HG03342 (cell line): ENCODE data around the gene SRRM5.
"Not testable (repeated sequence)": the region's sequence is repeated elsewhere in the genome, so short reads cannot be mapped to it uniquely, and the experiment has no call there.

ENCODE experiments used
- ATAC-seq: cut with Tn5 transposase; IDR thresholded peaks from one replicate; pipeline ENCODE4 v1.9.1; 2021; ENCODE audit warnings: mild to moderate bottlenecking, moderate library complexity; ENCODE audit not compliant: unreplicated experiment

The SRRM5 gene

GRCh38 chr19:43589678-43590077 lies 22.2 kb upstream of the SRRM5 start:
- ATAC-seq, result no peak

GRCh38 chr19:43591904-43592772 lies 19.8 kb upstream of the SRRM5 start:
- no peak for ATAC-seq

- no peak for ATAC-seq
Measured at GRCh38 chr19:43592800-43593350, 19.0 kb upstream of the SRRM5 start.

DNA sequence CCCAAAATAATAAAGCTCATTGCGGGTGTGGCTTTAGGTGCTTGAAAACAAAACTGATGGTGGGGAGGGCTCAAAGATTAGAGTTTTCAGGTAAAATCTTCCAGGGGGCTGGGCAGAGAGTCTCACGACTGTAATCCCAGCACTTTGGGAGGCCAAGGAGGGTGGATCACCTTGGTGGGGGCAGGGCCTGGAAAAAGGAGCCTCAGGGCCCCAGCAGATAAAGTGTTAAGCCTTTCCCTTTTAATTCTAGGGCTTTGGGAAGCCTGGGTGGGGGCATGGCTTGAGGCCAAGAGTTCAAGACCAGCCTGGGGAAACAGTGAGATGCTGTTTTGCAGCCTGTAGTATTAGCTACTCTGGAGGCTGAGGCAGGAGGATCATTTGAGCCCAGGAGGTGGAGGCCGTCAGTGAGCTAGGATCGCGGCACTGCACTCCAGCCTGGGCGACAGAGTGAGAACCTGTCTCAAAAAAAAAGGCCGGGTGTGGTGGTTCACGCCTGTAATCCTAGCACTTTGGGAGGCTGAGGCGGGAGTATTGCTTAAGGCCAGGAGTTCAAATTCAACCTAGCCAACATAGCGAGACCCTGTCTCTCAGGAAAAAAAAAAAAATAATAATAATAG lies 17.7 kb upstream of the SRRM5 start:
- ATAC-seq, result no peak

GRCh38 chr19:43594710-43595604 lies 16.9 kb upstream of the SRRM5 start:
- peak; percentile 24 for ATAC-seq

DNA sequence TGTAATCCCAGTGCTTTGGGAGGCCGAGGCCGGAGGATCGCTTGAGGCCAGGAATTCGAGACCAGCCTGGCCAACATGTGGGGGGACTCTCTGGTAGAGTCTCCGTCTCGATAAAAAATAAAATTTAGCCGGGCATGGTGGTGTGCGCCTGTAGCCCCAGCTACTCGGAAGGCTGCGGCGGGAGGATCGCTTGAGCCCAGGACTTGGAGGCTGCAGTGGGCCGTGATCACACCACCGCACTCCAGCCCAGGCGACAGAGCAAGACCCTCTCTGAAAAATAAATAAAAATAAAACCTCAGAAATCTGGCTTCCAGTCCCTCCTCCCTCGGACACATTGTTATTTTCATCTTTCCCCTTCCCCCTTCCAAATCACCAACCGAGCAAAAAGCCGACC lies 16.3 kb upstream of the SRRM5 start:
- peak; percentile 0 for ATAC-seq

GRCh38 chr19:43595999-43596841 lies 15.7 kb upstream of the SRRM5 start, which contains the start of the genes IRGQ and ZNF576:
Gene IRGQ (minus strand): TSS chr19:43596134. CDS start chr19:43595338, 796 bp downstream.
Gene ZNF576 (plus strand): TSS chr19:43596595. CDS start chr19:43597109, 514 bp downstream.
- ATAC-seq, result peak; percentile 71

DNA sequence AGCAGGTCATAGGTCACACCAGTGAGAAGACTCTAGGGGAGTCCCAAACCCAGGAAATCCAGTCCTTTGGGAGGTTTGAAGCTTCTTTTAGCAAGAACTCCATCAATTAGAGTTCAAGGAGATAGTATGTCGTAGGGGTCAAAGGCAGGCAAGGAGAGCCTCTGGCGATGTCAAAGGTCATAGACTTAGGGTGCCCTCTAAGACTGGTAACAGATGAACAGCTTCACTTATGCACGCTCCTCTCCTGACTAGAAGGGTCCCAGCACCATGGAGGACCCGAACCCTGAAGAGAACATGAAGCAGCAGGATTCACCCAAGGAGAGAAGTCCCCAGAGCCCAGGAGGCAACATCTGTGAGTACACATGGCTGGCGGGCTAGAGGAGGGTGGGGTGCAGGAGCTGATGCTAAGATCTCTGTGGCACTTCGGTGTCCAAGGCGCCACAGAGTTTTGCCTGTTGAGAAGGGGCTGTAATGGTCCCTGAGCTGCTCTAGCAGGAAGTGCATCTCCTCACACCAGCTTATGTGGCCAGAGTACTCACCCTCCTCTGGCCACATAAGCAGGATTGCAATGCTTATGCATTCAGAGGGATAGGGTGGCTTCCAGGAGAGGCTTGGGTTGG lies 14.9 kb upstream of the SRRM5 start:
- ATAC-seq, result no peak

- ATAC-seq, result no peak
Measured at GRCh38 chr19:43597876-43598275, 14.0 kb upstream of the SRRM5 start.

DNA sequence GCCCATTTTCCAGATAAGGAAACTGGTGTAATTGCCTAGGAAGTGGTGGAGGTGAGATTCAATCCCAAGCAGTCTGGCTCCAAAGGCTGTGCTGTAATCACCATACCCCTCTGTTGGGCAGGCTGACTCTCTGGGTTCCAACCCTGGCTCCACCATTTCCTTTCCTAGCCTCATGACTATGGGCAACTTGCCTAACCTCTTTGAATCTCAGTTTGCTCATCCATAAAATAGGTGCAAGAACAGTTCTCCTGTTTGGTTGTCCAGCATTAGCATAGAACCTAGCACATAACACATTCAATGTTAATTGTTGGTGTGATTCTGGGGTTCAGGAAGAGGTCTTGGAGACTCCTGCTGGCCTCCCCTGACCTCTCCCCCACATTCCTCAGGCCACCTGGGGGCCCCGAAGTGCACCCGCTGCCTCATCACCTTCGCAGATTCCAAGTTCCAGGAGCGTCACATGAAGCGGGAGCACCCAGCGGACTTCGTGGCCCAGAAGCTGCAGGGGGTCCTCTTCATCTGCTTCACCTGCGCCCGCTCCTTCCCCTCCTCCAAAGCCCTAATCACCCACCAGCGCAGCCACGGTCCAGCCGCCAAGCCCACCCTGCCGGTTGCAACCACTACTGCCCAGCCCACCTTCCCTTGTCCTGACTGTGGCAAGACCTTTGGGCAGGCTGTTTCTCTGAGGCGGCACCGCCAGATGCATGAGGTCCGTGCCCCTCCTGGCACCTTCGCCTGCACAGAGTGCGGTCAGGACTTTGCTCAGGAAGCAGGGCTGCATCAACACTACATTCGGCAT lies 13.2 kb upstream of the SRRM5 start:
- no peak for ATAC-seq

DNA sequence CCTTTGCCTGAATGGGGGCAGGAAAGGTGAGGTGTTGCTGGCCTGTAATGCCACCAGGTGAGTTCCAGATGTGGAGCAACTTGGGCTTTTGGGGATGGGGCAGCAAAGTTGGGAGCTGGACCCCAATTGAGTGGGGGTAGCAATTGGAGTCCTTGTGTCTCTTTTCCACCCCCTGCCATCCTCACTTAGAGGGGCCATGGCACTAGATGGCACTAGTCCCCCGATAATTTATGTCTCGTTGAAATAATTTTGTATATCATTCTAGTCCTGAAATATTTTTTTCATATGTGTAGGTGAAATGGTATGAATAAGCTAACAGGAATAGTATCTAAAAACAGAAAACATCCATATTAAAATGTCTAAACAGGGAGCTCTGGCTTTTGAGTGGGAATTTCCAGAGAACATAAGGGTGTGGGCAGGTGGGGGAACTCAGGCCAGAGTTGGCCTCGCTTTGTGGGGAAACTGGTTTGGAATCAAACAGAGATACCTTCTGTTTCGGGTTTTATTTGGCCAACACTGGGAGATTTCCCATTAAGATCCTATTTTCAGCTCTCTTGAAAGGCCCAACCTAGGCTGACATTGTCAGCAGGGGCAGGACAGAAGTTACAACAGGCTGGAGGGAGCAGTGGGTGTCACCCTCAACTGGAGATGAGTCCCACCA lies 12.1 kb upstream of the SRRM5 start:
- no peak for ATAC-seq

GRCh38 chr19:43600326-43600725 lies 11.6 kb upstream of the SRRM5 start:
- not testable (repeated sequence) for ATAC-seq

GRCh38 chr19:43605875-43606568 lies 5.9 kb upstream of the SRRM5 start:
- ATAC-seq, result no peak

GRCh38 chr19:43606569-43607229 lies 5.2 kb upstream of the SRRM5 start:
- no peak for ATAC-seq

DNA sequence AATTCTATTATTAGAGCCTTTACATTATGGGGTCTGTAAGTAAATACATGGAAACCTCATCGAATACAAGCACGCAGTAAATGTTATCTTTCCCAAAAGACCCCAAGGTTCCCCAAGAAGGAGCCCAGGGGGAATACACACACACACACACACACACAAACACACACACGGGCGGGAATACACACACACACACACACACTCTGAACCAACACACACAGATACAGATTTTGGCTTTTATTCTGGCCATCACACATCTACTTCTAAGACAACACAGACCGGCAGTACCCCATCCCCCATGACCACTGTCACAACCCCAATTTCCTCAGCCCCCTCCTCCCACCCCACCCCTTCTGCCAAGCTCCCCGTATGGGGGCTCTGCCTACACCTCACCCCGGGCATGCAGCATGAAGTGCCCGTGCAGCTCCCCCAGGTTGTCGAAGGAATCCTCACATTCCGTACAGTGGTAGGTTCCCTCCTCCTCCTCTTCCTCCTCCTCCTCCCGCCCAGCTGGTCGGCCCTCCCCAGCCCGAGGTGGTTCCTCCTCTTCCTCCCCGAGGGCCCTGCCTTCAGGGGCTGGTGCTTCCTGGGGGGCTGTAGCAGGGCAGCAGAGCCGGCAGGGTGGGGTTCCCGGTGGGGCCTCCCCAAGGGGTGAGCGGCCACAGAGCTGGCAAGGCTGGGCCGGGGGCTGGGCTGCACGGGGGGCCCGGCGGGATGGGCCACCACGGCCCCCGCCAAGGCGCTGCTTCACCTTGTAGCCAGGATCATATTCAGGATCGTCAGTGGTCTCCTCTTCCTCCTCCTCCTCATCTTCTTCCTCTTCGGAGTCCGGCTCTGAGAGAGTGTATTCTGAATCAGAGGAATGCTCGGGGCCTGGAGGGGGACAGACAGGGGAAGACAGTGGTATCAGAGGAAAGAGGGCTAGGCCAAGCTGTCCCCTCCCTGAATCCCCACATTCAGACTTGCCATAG lies 4.4 kb upstream of the SRRM5 start:
- no peak for ATAC-seq

GRCh38 chr19:43609872-43610271 lies 2.0 kb upstream of the SRRM5 start:
- no peak for ATAC-seq
